Keratinocyte (primary cell): ENCODE data around the gene RIPK1. TPM values are rescaled to one million over a fixed set of nuclear protein-coding genes. Genes with fewer than 3 reads are reported as not detected.

Source experiments
- DNase-seq: peaks from one replicate; pipeline ENCODE4 v3.0.0-alpha.2; 2011; ENCODE audit warnings: low read depth, missing footprints, low spot score
- FAIRE-seq: peaks from 2 replicates; lab custom pipeline; 2011; peaks lifted over from hg19 to GRCh38; lab: Jason Lieb, UNC
- H2AFZ ChIP-seq: 2 replicates; pipeline ENCODE4 v1.6.0; 2012; ENCODE audit warnings: low read length, control low read depth, inconsistent platforms; ENCODE audit not compliant: control insufficient read depth
- H3K27ac ChIP-seq: 2 replicates; pipeline ENCODE4 v1.5.1; 2011; ENCODE audit warnings: low read length; ENCODE audit not compliant: control insufficient read depth, insufficient read depth
- H3K27me3 ChIP-seq: 3 replicates; pipeline ENCODE4 v1.6.0; 2011; ENCODE audit warnings: low read length; ENCODE audit not compliant: control insufficient read depth, insufficient read depth; ENCODE audit errors: extremely low read depth
- H3K36me3 ChIP-seq, 2 experiments: 2 replicates in 1 of 2; 3 replicates in 1 of 2; pipeline ENCODE4 v1.5.1; 2011; ENCODE audit warnings: low read length in 2 of 2, mild to moderate bottlenecking in 1 of 2; ENCODE audit not compliant: control insufficient read depth in 2 of 2, insufficient read depth in 2 of 2; ENCODE audit errors: extremely low read depth in 1 of 2
- H3K4me1 ChIP-seq: 3 replicates; pipeline ENCODE4 v1.5.1; 2011; ENCODE audit warnings: low read length; ENCODE audit not compliant: control insufficient read depth, insufficient read depth; ENCODE audit errors: extremely low read depth
- H3K4me2 ChIP-seq: 3 replicates; pipeline ENCODE4 v1.6.0; 2011; ENCODE audit warnings: low read depth, low read length; ENCODE audit not compliant: control insufficient read depth, insufficient read depth; ENCODE audit errors: extremely low read depth
- H3K4me3 ChIP-seq, 3 experiments: fragments of 200-600 bp in 1 of 3; sonication (generic) in 1 of 3; 2 replicates in 2 of 3; 3 replicates in 1 of 3; pipeline ENCODE4 v1.5.1; 2011 to 2016; ENCODE audit warnings: low read length in 3 of 3, mild to moderate bottlenecking in 3 of 3, control low read depth in 2 of 3, inconsistent platforms in 1 of 3, low read depth in 1 of 3, mixed read lengths in 1 of 3, mixed run types in 1 of 3, moderate library complexity in 1 of 3; ENCODE audit not compliant: control insufficient read depth in 2 of 3, insufficient read depth in 2 of 3; ENCODE audit errors: extremely low read depth in 1 of 3
- H3K79me2 ChIP-seq: 2 replicates; pipeline ENCODE4 v1.6.0; 2012; ENCODE audit warnings: low read length; ENCODE audit not compliant: control insufficient read depth, insufficient read depth
- H3K9ac ChIP-seq: 3 replicates; pipeline ENCODE4 v1.6.0; 2011; ENCODE audit warnings: low read length; ENCODE audit not compliant: control insufficient read depth, insufficient read depth; ENCODE audit errors: extremely low read depth
- H3K9me1 ChIP-seq: 3 replicates; pipeline ENCODE4 v1.6.0; 2011; ENCODE audit warnings: low read length; ENCODE audit not compliant: control insufficient read depth, insufficient read depth; ENCODE audit errors: extremely low read depth
- H3K9me3 ChIP-seq: 2 replicates; pipeline ENCODE4 v1.5.1; 2012; ENCODE audit warnings: low read depth, low read length; ENCODE audit not compliant: control insufficient read depth
- H4K20me1 ChIP-seq: 3 replicates; pipeline ENCODE4 v1.6.0; 2011; ENCODE audit warnings: low read length; ENCODE audit not compliant: control insufficient read depth, insufficient read depth; ENCODE audit errors: extremely low read depth
- EZH2 ChIP-seq: IDR thresholded peaks from one replicate; pipeline ENCODE4 v1.6.1; 2012; ENCODE audit warnings: inconsistent platforms, mild to moderate bottlenecking, low read length, moderate library complexity
- dilution Hi-C: fragments of 300-500 bp; cut with MboI; formaldehyde crosslinking; loops from one replicate; pipeline ENCODE4 v1.7.0; 2020; ENCODE audit warnings: low sequenced_read_pairs; ENCODE audit not compliant: extremely low pct_ligation_motif_present
- polyA minus RNA-seq, 3 experiments: library from RNA; depleted of rRNA, polyadenylated mRNA; stranded (reverse); fragments of >200 nt; gene quantifications; 1 replicate in 1 of 3; 2 replicates in 1 of 3; 3 replicates in 1 of 3; pipeline ENCODE4 v1.2.3, GENCODE V29; 2011
- polyA plus RNA-seq, 5 experiments: library from polyadenylated mRNA; depleted of rRNA in 3 of 5; stranded (reverse) in 3 of 5; stranded (forward) in 1 of 5; unstranded in 1 of 5; fragments of >200 nt; gene quantifications; 1 replicate in 1 of 5; 2 replicates in 3 of 5; 3 replicates in 1 of 5; pipeline versions ENCODE4 v1.2.1 to v1.2.3, GENCODE V29; 2011 to 2012; ENCODE audit warnings: missing spikeins in 2 of 5, low read depth in 1 of 5, low replicate concordance in 1 of 5
- TF ChIP-seq, protein P1 (sequence below), 3 experiments: IDR thresholded peaks in 1 of 3; conservative IDR thresholded peaks in 1 of 3; optimal IDR thresholded peaks in 1 of 3; 2 replicates in 2 of 3; 3 replicates in 1 of 3; pipeline versions ENCODE3 to v1.5.1; 2011; ENCODE audit warnings: low read length in 3 of 3, mild to moderate bottlenecking in 3 of 3, moderate library complexity in 2 of 3, control low read depth in 1 of 3, inconsistent platforms in 1 of 3; ENCODE audit not compliant: insufficient read depth in 2 of 3; ENCODE audit errors: extremely low read depth in 1 of 3

The RIPK1 gene
- polyA plus RNA-seq, result 13.2 to 19.6 TPM (median 13.8 TPM) in 3 replicates
- polyA plus RNA-seq (2011; ENCODE audit: low read depth), result 19.5 TPM
- 11.7 and 14.0 TPM in 2 replicates for polyA plus RNA-seq (2011; cell fraction: cytosol; rRNA removed)
- 27.1 and 27.3 TPM in 2 replicates for polyA plus RNA-seq (2011; cell fraction: nucleus; rRNA removed)
- 13.0 and 16.3 TPM in 2 replicates for polyA plus RNA-seq (2012; ENCODE audit: low replicate concordance)
- 10.9 to 15.4 TPM (median 12.8 TPM) in 3 replicates for polyA minus RNA-seq
- polyA minus RNA-seq (2011; cell fraction: cytosol; rRNA and poly(A)+ RNA removed), result 9.2 TPM
- 11.9 and 23.2 TPM in 2 replicates for polyA minus RNA-seq (2011; cell fraction: nucleus; rRNA and poly(A)+ RNA removed)

- H3K9me1 ChIP-seq, result no peaks in the 10 kb centered on the region
- H3K36me3 ChIP-seq, result peaks cover 0 to 2% of the 10 kb centered on the region in 2 experiments
- H3K9me3 ChIP-seq, result no peaks in the 10 kb centered on the region
- no peaks in the 10 kb centered on the region for H3K27me3 ChIP-seq
- DNase-seq, result no peak
- H3K4me3 ChIP-seq, result peak within 1 kb of the TSS; percentile 78 to 83 (median 79)
- H3K9ac ChIP-seq, result peak within 1 kb of the TSS; percentile 92
- no peaks in the 10 kb centered on the region for H4K20me1 ChIP-seq
- peaks cover 4% of the 10 kb centered on the region for H3K4me1 ChIP-seq
- peak within 1 kb of the TSS; percentile 85 for H3K27ac ChIP-seq
- H2AFZ ChIP-seq, result peak within 1 kb of the TSS; percentile 78
- H3K4me2 ChIP-seq, result peak within 1 kb of the TSS; percentile 91
- FAIRE-seq, result no peak
- no peak for TF ChIP-seq EZH2
- TF ChIP-seq, protein P1, sequence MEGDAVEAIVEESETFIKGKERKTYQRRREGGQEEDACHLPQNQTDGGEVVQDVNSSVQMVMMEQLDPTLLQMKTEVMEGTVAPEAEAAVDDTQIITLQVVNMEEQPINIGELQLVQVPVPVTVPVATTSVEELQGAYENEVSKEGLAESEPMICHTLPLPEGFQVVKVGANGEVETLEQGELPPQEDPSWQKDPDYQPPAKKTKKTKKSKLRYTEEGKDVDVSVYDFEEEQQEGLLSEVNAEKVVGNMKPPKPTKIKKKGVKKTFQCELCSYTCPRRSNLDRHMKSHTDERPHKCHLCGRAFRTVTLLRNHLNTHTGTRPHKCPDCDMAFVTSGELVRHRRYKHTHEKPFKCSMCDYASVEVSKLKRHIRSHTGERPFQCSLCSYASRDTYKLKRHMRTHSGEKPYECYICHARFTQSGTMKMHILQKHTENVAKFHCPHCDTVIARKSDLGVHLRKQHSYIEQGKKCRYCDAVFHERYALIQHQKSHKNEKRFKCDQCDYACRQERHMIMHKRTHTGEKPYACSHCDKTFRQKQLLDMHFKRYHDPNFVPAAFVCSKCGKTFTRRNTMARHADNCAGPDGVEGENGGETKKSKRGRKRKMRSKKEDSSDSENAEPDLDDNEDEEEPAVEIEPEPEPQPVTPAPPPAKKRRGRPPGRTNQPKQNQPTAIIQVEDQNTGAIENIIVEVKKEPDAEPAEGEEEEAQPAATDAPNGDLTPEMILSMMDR (optimal IDR thresholded peaks at IDR 0.05 in 1 of 3, IDR thresholded peaks at IDR 0.05 in 1 of 3, conservative IDR thresholded peaks at IDR 0.05 in 1 of 3; ENCODE audit: extremely low read depth in 1 of 3, insufficient read depth in 2 of 3, low read length in 3 of 3), result peak in 2 of 3 experiments; percentile 43 to 58
- dilution Hi-C loops, result no loop called here
- H3K79me2 ChIP-seq, result peaks cover 42% of the 10 kb centered on the region
Observed at GRCh38 chr6:3068329-3069214, at the start of gene RIPK1. Gene RIPK1, plus strand, starts transcription at chr6:3068494. Its CDS starts 8,330 bp downstream, at chr6:3076824.

- Histone ChIP-seq H3K9me3 (no peaks in the 10 kb centered on the region), H3K79me2 (no peaks in the 10 kb centered on the region), H3K9me1 (no peaks in the 10 kb centered on the region), H3K27ac (no peak overlapping the region), H3K4me3 (no peak overlapping the region), H4K20me1 (no peaks in the 10 kb centered on the region), H3K4me2 (no peak overlapping the region), H2AFZ (no peak overlapping the region), H3K4me1 (peaks cover 11% of the 10 kb centered on the region), H3K27me3 (no peaks in the 10 kb centered on the region), H3K9ac (no peak overlapping the region), H3K36me3 (no peaks in the 10 kb centered on the region)
- FAIRE-seq, result no peak
- DNase-seq, result no peak
- TF ChIP-seq EZH2, result no peak
- TF ChIP-seq, protein P1 (optimal IDR thresholded peaks at IDR 0.05 in 1 of 3, IDR thresholded peaks at IDR 0.05 in 1 of 3, conservative IDR thresholded peaks at IDR 0.05 in 1 of 3; ENCODE audit: extremely low read depth in 1 of 3, insufficient read depth in 2 of 3, low read length in 3 of 3), result no peak
- dilution Hi-C loops, result no loop called here
Observed at GRCh38 chr6:3019065-3019464, 49.2 kb upstream of the RIPK1 start.
